Loucy (cell line): ENCODE measurements around the gene TRPM3.

Experiments used
- H2AFZ ChIP-seq: fragments of 200-600 bp; sonication (generic); 2 replicates; pipeline ENCODE4 v1.6.0; 2016; ENCODE audit warnings: antibody characterized with exemption, mild to moderate bottlenecking, low read length, moderate library complexity
- H3F3A ChIP-seq: fragments of 200-600 bp; 2 replicates; pipeline ENCODE4 v1.6.0; 2016; ENCODE audit warnings: antibody characterized with exemption, low read depth, mild to moderate bottlenecking
- H3K27me3 ChIP-seq: fragments of 200-600 bp; sonication (generic); 2 replicates; pipeline ENCODE4 v1.6.1; 2014; ENCODE audit warnings: low read length, mild to moderate bottlenecking; ENCODE audit not compliant: insufficient read depth, poor library complexity, severe bottlenecking
- H3K36me3 ChIP-seq: fragments of 200-600 bp; sonication (generic); 2 replicates; pipeline ENCODE4 v1.6.1; 2016; ENCODE audit warnings: low read length; ENCODE audit not compliant: insufficient read depth
- H3K4me1 ChIP-seq: fragments of 200-600 bp; sonication (generic); 2 replicates; pipeline ENCODE4 v1.5.1; 2014; ENCODE audit warnings: low read length, mild to moderate bottlenecking; ENCODE audit not compliant: insufficient read depth, poor library complexity, severe bottlenecking
- H3K4me2 ChIP-seq: fragments of 200-600 bp; sonication (generic); 2 replicates; pipeline ENCODE4 v1.6.0; 2014; ENCODE audit warnings: antibody characterized with exemption, low read length, low read depth, mild to moderate bottlenecking; ENCODE audit not compliant: poor library complexity, severe bottlenecking
- H3K4me3 ChIP-seq: fragments of 200-600 bp; sonication (generic); 2 replicates; pipeline ENCODE4 v1.5.1; 2014; ENCODE audit warnings: low read length, mild to moderate bottlenecking, mixed read lengths; ENCODE audit not compliant: poor library complexity, severe bottlenecking
- H3K79me2 ChIP-seq: fragments of 200-600 bp; sonication (generic); 2 replicates; pipeline ENCODE4 v1.6.1; 2014; ENCODE audit warnings: low read length; ENCODE audit not compliant: insufficient read depth
- H3K9ac ChIP-seq: fragments of 200-600 bp; sonication (generic); 2 replicates; pipeline ENCODE4 v1.6.0; 2014; ENCODE audit warnings: mild to moderate bottlenecking, low read depth, low read length, moderate library complexity; ENCODE audit not compliant: poor library complexity, severe bottlenecking
- H3K9me2 ChIP-seq: fragments of 200-600 bp; sonication (generic); replicated peaks from 2 replicates; pipeline ENCODE4 v1.6.1; 2016; ENCODE audit warnings: low read depth, low read length, mixed read lengths
- H3K9me3 ChIP-seq: fragments of 200-600 bp; sonication (generic); 2 replicates; pipeline ENCODE4 v1.6.1; 2014; ENCODE audit warnings: mild to moderate bottlenecking, antibody characterized with exemption, low read length, low read depth; ENCODE audit not compliant: insufficient read depth
- H4K20me1 ChIP-seq: fragments of 200-600 bp; sonication (generic); 2 replicates; pipeline ENCODE4 v1.6.0; 2014; ENCODE audit warnings: antibody characterized with exemption, low read length, mild to moderate bottlenecking; ENCODE audit not compliant: insufficient read depth, poor library complexity, severe bottlenecking
- EZH2phosphoT487 ChIP-seq: fragments of 200-600 bp; IDR thresholded peaks from 2 replicates; pipeline ENCODE4 v1.6.1; 2018; ENCODE audit warnings: antibody characterized with exemption, mild to moderate bottlenecking, moderate library complexity, borderline replicate concordance
- TF ChIP-seq, protein P1 (sequence below): fragments of 200-600 bp; sonication (generic); conservative IDR thresholded peaks from 2 replicates; pipeline ENCODE4 v1.5.1; 2014; ENCODE audit warnings: mild to moderate bottlenecking, antibody characterized with exemption, low read length

TRPM3 gene

DNA sequence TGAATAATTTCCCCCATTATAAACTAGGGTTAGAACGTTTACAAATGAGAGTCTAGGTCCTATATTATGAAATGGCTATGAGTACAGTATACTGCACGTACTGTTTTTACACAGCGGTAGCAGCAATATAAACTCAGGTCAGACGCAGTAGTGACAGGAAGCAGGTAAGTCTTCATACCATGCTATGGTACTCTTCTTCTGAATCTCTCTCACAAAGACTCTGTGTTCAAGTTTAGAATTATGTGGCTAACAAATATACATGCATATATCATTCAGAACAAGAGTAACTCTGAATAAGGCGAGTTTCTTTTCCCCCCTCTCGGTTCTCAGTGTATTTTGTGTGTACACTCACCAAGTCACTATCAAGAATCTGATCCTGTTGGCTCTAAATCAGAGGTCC is 592.0 kb downstream of the TRPM3 start:
- no peaks in the 10 kb centered on the region for H3K36me3 ChIP-seq
- no peak overlapping the region for H3K4me3 ChIP-seq
- H4K20me1 ChIP-seq, result no peaks in the 10 kb centered on the region
- no peak for TF ChIP-seq EZH2phosphoT487
- TF ChIP-seq, protein P1, sequence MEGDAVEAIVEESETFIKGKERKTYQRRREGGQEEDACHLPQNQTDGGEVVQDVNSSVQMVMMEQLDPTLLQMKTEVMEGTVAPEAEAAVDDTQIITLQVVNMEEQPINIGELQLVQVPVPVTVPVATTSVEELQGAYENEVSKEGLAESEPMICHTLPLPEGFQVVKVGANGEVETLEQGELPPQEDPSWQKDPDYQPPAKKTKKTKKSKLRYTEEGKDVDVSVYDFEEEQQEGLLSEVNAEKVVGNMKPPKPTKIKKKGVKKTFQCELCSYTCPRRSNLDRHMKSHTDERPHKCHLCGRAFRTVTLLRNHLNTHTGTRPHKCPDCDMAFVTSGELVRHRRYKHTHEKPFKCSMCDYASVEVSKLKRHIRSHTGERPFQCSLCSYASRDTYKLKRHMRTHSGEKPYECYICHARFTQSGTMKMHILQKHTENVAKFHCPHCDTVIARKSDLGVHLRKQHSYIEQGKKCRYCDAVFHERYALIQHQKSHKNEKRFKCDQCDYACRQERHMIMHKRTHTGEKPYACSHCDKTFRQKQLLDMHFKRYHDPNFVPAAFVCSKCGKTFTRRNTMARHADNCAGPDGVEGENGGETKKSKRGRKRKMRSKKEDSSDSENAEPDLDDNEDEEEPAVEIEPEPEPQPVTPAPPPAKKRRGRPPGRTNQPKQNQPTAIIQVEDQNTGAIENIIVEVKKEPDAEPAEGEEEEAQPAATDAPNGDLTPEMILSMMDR, result no peak
- H2AFZ ChIP-seq, result no peak overlapping the region
- H3K4me2 ChIP-seq, result no peak overlapping the region
- H3K27me3 ChIP-seq, result no peaks in the 10 kb centered on the region
- no peak overlapping the region for H3K9ac ChIP-seq
- no peaks in the 10 kb centered on the region for H3K9me3 ChIP-seq
- no peaks in the 10 kb centered on the region for H3F3A ChIP-seq
- H3K9me2 ChIP-seq, result no peaks in the 10 kb centered on the region
- H3K4me1 ChIP-seq, result peaks cover 6% of the 10 kb centered on the region
- no peaks in the 10 kb centered on the region for H3K79me2 ChIP-seq

DNA sequence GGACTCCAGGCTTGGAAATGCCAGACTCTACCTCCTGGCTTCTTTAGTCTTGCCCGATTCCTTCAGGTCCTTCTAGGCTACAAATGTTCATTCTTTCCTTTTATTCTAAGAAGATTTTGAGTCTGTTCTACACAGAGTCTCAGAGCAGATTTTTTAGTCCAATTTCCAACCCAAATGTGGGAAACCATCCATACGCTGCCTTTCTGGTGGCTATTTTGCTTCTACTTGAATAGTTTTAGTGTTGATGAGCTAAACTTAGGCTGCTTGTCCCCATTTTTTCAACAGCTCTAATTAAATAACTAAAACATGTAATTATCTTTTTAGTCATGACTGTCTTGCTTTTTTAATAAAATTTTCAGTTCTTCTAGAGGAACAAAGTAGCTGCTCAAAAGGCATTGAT is 594.5 kb downstream of the TRPM3 start:
- Histone ChIP-seq H3K9me3 (no peaks in the 10 kb centered on the region), H3F3A (no peaks in the 10 kb centered on the region), H3K9ac (no peak overlapping the region), H3K27me3 (no peaks in the 10 kb centered on the region), H2AFZ (no peak overlapping the region), H3K4me2 (no peak overlapping the region), H3K36me3 (no peaks in the 10 kb centered on the region), H3K79me2 (no peaks in the 10 kb centered on the region), H3K4me1 (no peaks in the 10 kb centered on the region), H4K20me1 (no peaks in the 10 kb centered on the region), H3K9me2 (no peaks in the 10 kb centered on the region), H3K4me3 (no peak overlapping the region)
- TF ChIP-seq, protein P1, result no peak
- no peak for TF ChIP-seq EZH2phosphoT487

DNA sequence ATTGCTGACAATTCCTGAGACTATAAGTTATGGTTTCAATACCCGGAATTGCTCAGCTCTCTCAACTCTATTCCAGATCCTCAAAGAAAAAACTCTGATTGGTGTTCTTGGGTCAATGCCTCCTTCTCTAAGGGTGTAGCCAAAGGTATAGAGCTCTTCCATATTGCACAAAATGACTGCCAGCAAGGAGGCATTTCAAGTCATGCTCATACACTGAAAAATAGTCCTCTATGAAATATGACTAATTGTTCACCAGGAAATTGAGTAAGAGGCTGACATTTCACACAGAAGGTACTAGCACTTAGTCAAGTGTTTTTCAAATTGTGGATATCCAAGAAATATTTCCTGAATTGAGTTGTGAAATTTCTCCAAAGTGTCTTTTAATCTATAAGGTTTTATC is 595.9 kb downstream of the TRPM3 start:
- Histone ChIP-seq H2AFZ (no peak overlapping the region), H3K4me3 (no peak overlapping the region), H3K27me3 (no peaks in the 10 kb centered on the region), H4K20me1 (no peaks in the 10 kb centered on the region), H3K9me3 (no peaks in the 10 kb centered on the region), H3K36me3 (no peaks in the 10 kb centered on the region), H3K9me2 (no peaks in the 10 kb centered on the region), H3K4me1 (no peaks in the 10 kb centered on the region), H3K4me2 (no peak overlapping the region), H3K9ac (no peak overlapping the region), H3K79me2 (no peaks in the 10 kb centered on the region), H3F3A (no peaks in the 10 kb centered on the region)
- TF ChIP-seq, protein P1, result no peak
